ENCODE results near the gene ANKRD9.

ANKRD9 gene

GRCh38 chr14:102461490-102462338, 47.9 kb downstream of the ANKRD9 start:
- H3K27ac Mint-ChIP-seq: no peak overlapping the region
- TF ChIP-seq CTCF (IDR thresholded peaks at IDR 0.05): no peak
- no peak overlapping the region for H3K4me3 Mint-ChIP-seq
- H3K27me3 Mint-ChIP-seq (ENCODE audit: low read depth, poor library complexity): peaks cover 2% of the 10 kb centered on the region
- no peaks in the 10 kb centered on the region for H3K9me3 Mint-ChIP-seq
- DNase-seq: no peak
- peaks cover 23% of the 10 kb centered on the region for H3K4me1 Mint-ChIP-seq
- H3K36me3 Mint-ChIP-seq (ENCODE audit: low read depth): peaks cover 66% of the 10 kb centered on the region

GRCh38 chr14:102457509-102457908, 52.1 kb downstream of the ANKRD9 start:
- Mint-ChIP-seq H3K9me3 (no peaks in the 10 kb centered on the region), H3K4me1 (peaks cover 20% of the 10 kb centered on the region), H3K36me3 (ENCODE audit: low read depth) (peaks cover 52% of the 10 kb centered on the region), H3K27me3 (ENCODE audit: low read depth, poor library complexity) (no peaks in the 10 kb centered on the region), H3K27ac (no peak overlapping the region), H3K4me3 (no peak overlapping the region)
- TF ChIP-seq CTCF (IDR thresholded peaks at IDR 0.05): no peak
- DNase-seq: no peak

GRCh38 chr14:102454711-102455110, 54.9 kb downstream of the ANKRD9 start:
- Mint-ChIP-seq H3K27me3 (ENCODE audit: low read depth, poor library complexity) (no peaks in the 10 kb centered on the region), H3K27ac (no peak overlapping the region), H3K9me3 (no peaks in the 10 kb centered on the region), H3K4me1 (peaks cover 9% of the 10 kb centered on the region), H3K36me3 (ENCODE audit: low read depth) (peaks cover 54% of the 10 kb centered on the region), H3K4me3 (no peak overlapping the region)
- TF ChIP-seq CTCF (IDR thresholded peaks at IDR 0.05): no peak
- no peak for DNase-seq

GRCh38 chr14:102452302-102452701, 57.3 kb downstream of the ANKRD9 start:
- Mint-ChIP-seq H3K27ac (no peak overlapping the region), H3K27me3 (ENCODE audit: low read depth, poor library complexity) (no peaks in the 10 kb centered on the region), H3K4me1 (no peaks in the 10 kb centered on the region), H3K36me3 (ENCODE audit: low read depth) (peaks cover 44% of the 10 kb centered on the region), H3K9me3 (no peaks in the 10 kb centered on the region), H3K4me3 (no peak overlapping the region)
- TF ChIP-seq CTCF (IDR thresholded peaks at IDR 0.05): no peak
- DNase-seq: no peak

Data from nephron progenitor cell (in vitro differentiated cells).